NCI-H2081 (cell line): ENCODE results near the gene TSNAXIP1.
A peak's percentile ranks its signal among the peaks of the same experiment; 100 is the strongest.

ENCODE experiments used
- DNase-seq, 2 experiments: peaks; one replicate each; lab custom pipeline; 2025; lab: John Stamatoyannopoulos, UW

The TSNAXIP1 gene

DNA sequence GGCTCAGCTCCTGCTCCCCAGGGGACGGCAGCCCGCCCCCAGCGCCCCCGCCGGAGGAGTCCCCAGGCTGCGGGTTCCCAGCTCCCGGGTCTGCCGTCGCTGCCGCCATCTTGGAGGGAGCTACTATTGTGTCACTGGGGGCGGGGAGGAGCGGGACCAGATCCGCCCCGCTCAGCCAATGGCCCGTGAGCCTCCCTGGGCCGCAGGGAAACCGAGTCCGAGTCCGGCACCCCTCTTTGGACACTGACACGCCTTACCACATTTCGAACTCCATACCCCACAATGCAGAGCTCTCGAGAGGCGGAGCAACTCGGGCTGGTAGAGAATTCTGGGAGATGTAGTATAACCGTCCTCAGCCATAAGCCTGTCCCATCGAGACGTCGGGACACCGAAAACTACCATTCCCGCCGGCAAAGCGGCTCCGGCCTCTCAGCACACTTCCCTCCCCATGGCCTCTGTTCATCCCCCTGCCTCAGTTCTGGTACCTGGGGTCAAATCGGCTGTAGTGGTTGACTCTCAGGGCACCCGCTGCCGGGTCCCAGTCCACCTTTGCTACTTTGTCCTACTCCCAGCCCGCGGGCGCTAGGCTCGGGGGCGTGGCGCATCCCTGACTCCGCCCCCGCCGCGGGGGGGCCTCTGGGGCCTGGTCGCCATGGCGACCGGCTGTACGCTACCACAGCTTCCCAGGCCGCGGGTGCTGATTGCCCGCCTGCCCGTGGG, at the start of gene TSNAXIP1, which contains the start of gene RANBP10:
TSNAXIP1 (plus strand) TSS at position 462 of the 720 bp plus-strand sequence. CDS start 261 bp downstream, outside the sequence.
RANBP10 (minus strand) TSS at position 133 of the 720 bp plus-strand sequence; CDS start at position 109, 24 bp downstream.
- peak; percentile 95 to 98 for DNase-seq

DNA sequence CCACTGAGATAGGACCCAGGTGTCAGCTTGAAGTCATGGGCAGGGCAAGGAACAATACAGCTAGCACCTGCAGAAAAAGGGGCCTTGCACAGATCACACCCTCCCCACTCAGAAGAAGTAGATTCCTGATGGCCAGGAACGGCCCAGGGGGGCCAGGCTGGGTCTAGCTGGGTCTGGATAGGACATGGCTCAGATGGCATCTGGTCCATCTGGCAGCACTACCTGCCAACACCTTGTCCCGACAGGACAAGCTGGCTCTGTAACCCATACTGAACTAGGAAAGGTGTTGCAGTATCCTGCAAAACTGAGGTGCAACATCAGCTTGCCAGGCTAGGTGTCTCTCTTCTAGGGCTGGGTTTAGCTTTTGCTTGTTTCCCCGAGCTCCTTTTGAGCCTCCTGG, 48.7 kb upstream of the TSNAXIP1 start:
- DNase-seq = no peak

- DNase-seq = no peak
Measured at GRCh38 chr16:67758966-67759365, 47.7 kb upstream of the TSNAXIP1 start.

DNA sequence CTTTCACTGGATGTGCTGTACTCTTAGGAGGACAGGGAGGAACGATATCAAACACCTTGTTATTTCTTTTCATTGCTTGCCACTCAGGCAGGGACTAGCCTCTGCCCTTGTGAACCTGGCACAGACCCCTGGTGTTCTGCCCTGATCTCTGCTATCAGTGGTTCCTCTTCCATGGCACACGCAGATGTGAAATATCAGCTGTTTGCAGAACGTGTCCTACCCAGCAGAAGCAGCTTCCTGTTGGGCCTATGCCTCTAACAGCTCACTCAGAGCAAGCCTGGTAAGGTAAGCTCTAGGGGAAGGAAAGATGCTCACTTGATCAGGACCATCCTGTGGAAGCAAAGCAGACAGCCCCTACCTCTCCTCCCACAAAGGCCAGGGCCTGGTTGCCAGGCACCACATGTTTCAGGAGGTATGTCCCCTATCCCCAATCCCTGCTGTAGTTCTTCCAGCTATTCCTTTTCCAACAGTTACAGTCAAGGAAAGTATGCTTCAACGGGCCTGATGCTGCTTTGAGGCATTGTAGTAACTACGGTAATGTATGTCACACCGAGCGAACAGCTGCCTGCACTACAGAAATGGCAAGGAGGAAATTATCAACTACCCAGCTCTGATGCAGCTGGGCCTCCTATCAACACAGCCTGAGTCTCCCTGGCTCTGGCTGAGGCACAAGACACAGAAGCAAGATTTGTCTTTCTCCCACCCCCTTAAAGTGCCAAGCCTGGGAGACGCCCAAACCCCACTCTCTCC, 46.3 kb upstream of the TSNAXIP1 start:
- DNase-seq = no peak

DNA sequence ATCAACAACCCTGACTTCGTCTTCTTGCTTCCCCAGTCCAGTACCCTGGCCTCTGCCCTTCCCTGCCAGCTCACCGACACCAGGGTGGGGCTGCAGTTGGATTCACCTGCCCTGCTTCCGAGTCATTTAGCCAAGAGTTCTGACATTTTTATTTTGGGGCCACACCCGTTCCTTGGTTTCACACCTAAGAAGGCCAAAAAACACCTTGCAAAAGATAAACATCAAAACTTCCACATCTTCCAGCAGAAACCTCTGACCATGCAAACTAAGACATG, 45.8 kb upstream of the TSNAXIP1 start:
- DNase-seq = no peak

GRCh38 chr16:67761924-67762323, 44.8 kb upstream of the TSNAXIP1 start:
- DNase-seq = no peak

- DNase-seq = no peak
Measured at GRCh38 chr16:67762385-67762784, 44.3 kb upstream of the TSNAXIP1 start.

DNA sequence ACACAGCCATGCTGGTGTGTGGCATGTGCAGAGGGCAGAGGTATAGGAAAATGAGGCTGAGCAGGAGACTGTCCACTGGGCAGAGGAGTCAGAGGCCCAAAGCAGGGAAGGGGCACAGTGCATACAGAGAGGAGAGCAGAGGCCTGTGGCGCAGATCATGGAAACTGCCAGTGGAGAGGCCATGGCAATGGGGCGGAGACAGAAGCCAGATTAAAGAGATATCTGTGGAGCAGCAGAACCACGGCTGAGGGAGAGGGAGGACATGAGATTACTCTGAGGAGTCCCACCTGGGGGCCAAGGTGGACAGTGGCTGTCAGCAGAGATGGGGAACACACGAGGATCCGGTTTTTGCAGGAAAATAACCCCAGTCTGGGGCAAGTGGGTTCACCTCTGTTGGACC, 43.6 kb upstream of the TSNAXIP1 start:
- no peak for DNase-seq

DNA sequence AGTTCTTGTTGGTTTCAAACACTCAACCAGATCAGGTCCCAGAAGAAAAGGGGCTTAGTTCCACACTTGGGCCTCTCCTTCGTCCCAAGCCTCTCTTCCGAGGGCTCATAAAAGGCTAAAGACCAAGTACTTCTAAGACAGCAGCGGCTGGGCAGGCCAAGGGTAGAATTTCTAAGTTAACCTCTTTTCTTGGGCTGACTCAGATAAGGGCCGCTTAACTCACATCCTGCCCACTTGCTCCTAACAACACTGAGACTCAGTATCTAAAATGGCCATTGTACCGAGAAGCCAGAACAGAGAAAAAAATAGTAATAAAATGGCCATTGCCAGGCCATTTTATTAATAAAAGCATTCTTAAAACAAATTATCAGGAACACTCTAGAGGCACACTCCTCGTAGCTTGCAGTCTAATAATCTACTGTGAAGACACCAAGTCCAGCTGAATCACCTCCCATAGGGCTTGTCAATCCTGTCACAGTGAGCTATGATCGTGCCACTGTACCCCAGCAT, 42.5 kb upstream of the TSNAXIP1 start:
- no peak for DNase-seq

DNA sequence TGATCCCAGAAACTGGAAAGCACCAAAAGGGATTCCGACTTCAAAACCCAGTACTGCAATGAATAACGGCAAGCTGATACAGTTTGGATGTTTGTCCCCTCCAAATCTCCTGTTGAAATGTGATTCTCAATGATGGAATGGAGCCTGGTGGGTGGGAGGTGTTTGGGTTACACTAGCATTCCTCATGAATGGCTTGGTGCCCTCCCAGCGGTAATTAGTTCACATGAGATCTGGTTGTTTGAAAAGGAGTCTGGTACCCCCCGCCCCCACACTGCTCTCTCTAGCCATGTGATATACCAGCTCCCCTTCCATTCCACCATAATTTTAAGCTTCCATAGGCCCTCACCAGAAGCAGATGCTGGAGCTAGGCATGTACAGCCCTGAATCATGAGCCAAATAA, 40.4 kb upstream of the TSNAXIP1 start:
- no peak for DNase-seq

DNA sequence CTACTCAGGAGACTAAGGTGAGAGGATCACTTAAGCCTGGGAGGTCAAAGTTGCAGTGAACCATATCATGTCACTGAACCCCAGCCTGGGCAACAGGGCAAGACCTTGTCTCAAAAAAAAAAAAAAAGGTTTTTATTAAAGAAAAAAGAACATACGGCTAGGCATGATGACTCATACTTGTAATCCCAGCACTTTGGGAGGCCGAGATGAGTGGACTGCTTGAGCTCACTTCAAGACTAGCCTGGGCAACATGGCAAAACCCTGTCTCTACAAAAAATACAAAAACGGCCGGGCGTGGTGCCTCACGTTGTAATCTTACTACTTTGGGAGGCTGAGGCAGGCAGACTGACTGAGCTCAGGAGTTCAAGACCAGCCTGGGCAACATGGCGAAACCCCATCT, 38.7 kb upstream of the TSNAXIP1 start:
- no peak for DNase-seq

DNA sequence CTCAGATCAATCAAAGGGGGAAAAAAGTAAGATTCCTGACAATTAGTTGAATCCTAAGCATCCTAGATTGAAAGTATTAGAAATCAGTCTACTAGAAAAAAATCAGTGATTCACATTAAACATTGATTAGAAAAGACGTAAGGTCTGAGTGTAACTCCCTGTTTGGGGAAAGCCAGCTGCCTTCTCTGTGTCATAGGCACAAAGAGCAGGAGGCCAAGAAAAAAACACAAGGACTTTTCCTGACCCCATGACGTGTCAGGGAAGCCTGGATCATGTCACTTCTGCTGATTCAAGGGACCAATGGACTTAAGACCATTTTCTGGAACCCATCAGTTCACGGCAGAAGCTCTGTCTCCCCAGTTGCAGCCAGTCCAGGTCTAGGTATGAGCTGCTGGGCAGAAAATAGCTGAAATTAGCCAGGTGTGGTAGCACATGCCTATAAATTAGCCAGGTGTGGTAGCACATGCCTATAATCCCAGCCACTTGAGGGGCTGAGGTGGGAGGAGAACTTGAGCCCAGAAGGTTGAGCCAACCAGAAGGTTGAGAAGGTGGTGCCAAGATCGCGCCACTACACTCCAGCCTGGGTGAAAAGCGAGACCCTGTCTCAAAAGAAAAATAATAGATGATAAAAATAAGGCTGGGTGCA, 36.2 kb upstream of the TSNAXIP1 start:
- DNase-seq = no peak

GRCh38 chr16:67773099-67773498, 33.6 kb upstream of the TSNAXIP1 start:
- DNase-seq = no peak

GRCh38 chr16:67773569-67774456, 32.9 kb upstream of the TSNAXIP1 start:
- DNase-seq = no peak

GRCh38 chr16:67774457-67774853, 32.2 kb upstream of the TSNAXIP1 start:
- DNase-seq = no peak

DNA sequence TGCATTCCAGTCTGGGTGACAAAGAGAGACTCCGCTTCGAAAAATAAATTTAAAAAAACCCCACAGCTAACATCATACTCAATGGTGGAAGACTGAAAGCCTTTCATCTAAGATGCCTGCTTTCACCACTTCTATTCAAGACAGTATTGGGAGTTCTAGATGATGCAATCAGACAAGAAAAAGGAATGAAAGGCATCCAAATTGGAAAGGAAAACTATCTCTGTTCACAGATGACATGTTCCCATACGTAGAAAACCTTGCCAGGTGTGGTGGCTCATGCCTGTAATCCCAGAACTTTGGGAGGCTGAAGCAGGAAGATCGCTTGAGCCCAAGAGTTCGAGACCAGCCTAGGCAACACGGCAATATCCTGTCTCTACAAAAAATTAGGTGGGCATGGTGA, 31.4 kb upstream of the TSNAXIP1 start:
- DNase-seq = no peak

DNA sequence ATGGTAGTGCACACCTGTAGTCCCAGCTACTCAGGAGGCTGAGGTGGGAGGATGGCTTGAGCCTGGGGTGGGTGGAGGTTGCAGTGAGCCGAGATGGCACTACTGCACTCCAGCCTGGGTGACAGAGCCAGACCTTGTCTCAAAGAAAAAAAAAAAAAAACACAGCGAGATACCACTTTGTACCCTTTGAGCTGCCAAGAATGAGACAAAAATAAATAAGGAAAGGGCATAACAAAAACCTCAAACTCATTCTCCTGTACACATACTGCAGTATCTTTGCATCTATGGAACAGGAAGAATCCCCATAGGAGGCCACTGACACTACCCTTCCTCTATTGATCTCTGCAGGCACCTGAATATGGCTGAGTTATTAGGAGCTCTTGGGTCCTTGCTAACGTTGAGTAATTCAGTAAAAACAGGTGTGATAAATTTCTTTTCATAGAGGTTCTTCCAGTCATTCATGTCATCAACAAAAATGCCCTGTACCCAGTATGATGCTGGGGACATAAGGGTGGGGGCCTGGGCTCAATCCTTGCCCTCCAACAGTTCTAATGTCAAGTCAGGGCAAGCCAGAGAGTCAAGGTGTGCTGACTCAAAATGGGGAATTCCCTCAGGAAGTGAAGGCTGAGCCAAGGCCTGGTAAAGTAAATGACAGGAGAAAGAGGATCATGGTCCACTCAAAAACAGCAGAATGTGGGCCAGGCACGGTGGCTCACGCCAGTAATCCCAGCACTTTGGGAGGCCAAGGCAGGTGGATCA, 27.3 kb upstream of the TSNAXIP1 start:
- DNase-seq = no peak

DNA sequence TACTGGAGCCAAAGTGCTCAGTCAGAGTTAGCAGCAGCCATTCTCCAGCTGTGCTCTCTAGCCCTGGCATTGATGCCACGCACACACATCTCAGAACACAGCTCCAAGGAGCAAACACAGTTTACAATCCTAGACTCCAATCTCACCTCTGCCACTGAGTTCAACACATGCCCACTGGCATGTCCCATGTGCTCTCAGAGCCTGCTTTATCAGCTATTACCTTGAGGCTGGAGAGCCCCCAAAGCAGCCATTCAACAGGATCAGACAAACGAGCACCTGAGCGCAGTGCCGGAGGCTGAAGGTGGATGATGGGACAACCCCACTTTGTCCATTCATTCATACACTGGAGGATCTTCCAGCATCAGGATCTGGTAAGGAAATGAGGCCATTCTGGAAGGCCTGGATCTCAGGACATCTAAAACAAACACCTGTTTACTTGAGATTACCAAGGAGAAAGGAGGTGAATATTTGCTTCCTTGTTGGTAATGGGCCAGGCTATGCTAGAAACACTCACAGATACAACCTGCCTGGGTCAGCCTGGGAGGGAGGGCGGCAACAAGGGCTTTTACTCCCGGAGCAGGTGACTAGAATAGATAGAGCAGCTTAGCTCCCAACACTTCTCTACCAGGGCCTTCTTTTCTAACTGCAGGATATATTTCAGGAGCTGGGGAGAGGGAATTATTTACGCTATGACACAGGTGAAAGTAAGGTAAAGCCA, 25.7 kb upstream of the TSNAXIP1 start:
- DNase-seq = no peak

DNA sequence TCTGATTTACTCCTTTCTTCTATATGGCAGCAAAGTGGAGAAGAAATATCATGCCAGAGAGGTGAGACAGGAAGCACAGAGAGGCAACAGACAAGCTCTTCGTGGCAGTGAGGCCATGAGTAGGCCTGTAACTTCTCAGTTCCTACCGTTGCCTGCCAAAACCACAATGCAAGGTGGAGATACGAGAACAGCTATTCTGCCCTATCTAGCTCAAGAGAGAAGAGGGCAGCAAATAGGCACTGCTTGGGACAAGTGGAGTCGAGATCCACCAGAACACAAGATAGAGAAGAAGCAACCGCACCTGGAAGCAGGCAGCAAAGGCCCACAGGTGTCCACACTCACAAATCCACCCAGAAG, 25.1 kb upstream of the TSNAXIP1 start:
- no peak for DNase-seq

- DNase-seq = no peak
Measured at GRCh38 chr16:67782567-67783352, 23.9 kb upstream of the TSNAXIP1 start.
